ENCODE data around the gene L1TD1. TPM values are rescaled to one million over a fixed set of nuclear protein-coding genes. Genes with fewer than 3 reads are reported as not detected.

The L1TD1 gene
- polyA plus RNA-seq, 2 of the 4 experiments (the other 2 are of a cell fraction): not detected

GRCh38 chr1:62188111-62188510 lies 6.5 kb upstream of the L1TD1 start:
- H3K4me1 ChIP-seq: no peaks in the 10 kb centered on the region
- no peaks in the 10 kb centered on the region for H3K9me3 ChIP-seq
- no peak overlapping the region for H3K4me3 ChIP-seq
- ChIA-PET CTCF (no interaction called here), POLR2A (no interaction called here)
- WGBS (ENCODE audit: missing lambda C conversion rate): 81% methylated on average over 8 of the region's 8 CpGs
- TF ChIP-seq RARB (CRISPR knock-in tag; IDR thresholded peaks at IDR 0.05) (no peak), FOSL2 (IDR thresholded peaks at IDR 0.05) (no peak), FOSL2 (CRISPR knock-in tag; IDR thresholded peaks at IDR 0.05) (no peak), ATOH8 (CRISPR knock-in tag; IDR thresholded peaks at IDR 0.05; ENCODE audit: low read depth) (no peak), RNF2 (IDR thresholded peaks at IDR 0.05; ENCODE audit: borderline replicate concordance, low read depth) (no peak), E2F6 (IDR thresholded peaks at IDR 0.05; ENCODE audit: borderline replicate concordance, low read depth) (no peak), MAFK (IDR thresholded peaks at IDR 0.05; ENCODE audit: partially characterized antibody) (no peak), HOXA7 (CRISPR knock-in tag; IDR thresholded peaks at IDR 0.05) (no peak), TFCP2L1 (CRISPR knock-in tag; IDR thresholded peaks at IDR 0.05) (no peak), ZC3H11A (IDR thresholded peaks at IDR 0.05) (no peak), SREBF2 (IDR thresholded peaks at IDR 0.05) (no peak)
- TF ChIP-seq, protein P1, sequence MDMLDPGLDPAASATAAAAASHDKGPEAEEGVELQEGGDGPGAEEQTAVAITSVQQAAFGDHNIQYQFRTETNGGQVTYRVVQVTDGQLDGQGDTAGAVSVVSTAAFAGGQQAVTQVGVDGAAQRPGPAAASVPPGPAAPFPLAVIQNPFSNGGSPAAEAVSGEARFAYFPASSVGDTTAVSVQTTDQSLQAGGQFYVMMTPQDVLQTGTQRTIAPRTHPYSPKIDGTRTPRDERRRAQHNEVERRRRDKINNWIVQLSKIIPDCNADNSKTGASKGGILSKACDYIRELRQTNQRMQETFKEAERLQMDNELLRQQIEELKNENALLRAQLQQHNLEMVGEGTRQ (IDR thresholded peaks at IDR 0.05): no peak
- TF ChIP-seq, protein P2, sequence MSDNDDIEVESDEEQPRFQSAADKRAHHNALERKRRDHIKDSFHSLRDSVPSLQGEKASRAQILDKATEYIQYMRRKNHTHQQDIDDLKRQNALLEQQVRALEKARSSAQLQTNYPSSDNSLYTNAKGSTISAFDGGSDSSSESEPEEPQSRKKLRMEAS (IDR thresholded peaks at IDR 0.05): no peak
- ATAC-seq (no peak), FAIRE-seq (no peak), DNase-seq (ENCODE audit: low read depth in 1 of 2, low spot score in 1 of 2) (no peak)
- no peak overlapping the region for H3K27ac ChIP-seq
- no peak overlapping the region for H3K4me2 ChIP-seq

- no peak overlapping the region for H3K27ac ChIP-seq
- ChIA-PET CTCF (no interaction called here), POLR2A (no interaction called here)
- no peak overlapping the region for H3K4me3 ChIP-seq
- WGBS (ENCODE audit: missing lambda C conversion rate): 80% methylated on average over 16 of the region's 17 CpGs
- no peak for TF ChIP-seq ATOH8 (CRISPR knock-in tag; IDR thresholded peaks at IDR 0.05; ENCODE audit: low read depth)
- no peak for TF ChIP-seq FOSL2 (IDR thresholded peaks at IDR 0.05)
- no peak for TF ChIP-seq FOSL2 (CRISPR knock-in tag; IDR thresholded peaks at IDR 0.05)
- no peak for TF ChIP-seq MYC (IDR thresholded peaks at IDR 0.05; ENCODE audit: borderline replicate concordance, low read length)
- TF ChIP-seq MAZ (IDR thresholded peaks at IDR 0.05; ENCODE audit: borderline replicate concordance, low read depth, low read length): no peak
- TF ChIP-seq KDM5A (IDR thresholded peaks at IDR 0.05): no peak
- TF ChIP-seq POLR2A (IDR thresholded peaks at IDR 0.05; ENCODE audit: low read length): no peak
- no peak for TF ChIP-seq HES2 (IDR thresholded peaks at IDR 0.05)
- no peak for TF ChIP-seq NPAS2 (CRISPR knock-in tag; IDR thresholded peaks at IDR 0.05; ENCODE audit: borderline replicate concordance)
- TF ChIP-seq, protein P3, sequence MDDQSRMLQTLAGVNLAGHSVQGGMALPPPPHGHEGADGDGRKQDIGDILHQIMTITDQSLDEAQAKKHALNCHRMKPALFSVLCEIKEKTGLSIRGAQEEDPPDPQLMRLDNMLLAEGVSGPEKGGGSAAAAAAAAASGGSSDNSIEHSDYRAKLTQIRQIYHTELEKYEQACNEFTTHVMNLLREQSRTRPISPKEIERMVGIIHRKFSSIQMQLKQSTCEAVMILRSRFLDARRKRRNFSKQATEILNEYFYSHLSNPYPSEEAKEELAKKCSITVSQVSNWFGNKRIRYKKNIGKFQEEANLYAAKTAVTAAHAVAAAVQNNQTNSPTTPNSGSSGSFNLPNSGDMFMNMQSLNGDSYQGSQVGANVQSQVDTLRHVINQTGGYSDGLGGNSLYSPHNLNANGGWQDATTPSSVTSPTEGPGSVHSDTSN (IDR thresholded peaks at IDR 0.05): no peak
- no peak for TF ChIP-seq PHF8 (IDR thresholded peaks at IDR 0.05; ENCODE audit: borderline replicate concordance, low read depth)
- TF ChIP-seq SMC3 (IDR thresholded peaks at IDR 0.05): no peak
- TF ChIP-seq CHD4 (IDR thresholded peaks at IDR 0.05; ENCODE audit: borderline replicate concordance): no peak
- TF ChIP-seq ZFP36 (IDR thresholded peaks at IDR 0.05; ENCODE audit: borderline replicate concordance, partially characterized antibody): no peak
- TF ChIP-seq, protein P2 (IDR thresholded peaks at IDR 0.05): no peak
- no peak for TF ChIP-seq CBX8 (IDR thresholded peaks at IDR 0.05)
- no peak for TF ChIP-seq TFCP2L1 (CRISPR knock-in tag; IDR thresholded peaks at IDR 0.05)
- TF ChIP-seq JUN (IDR thresholded peaks at IDR 0.05): no peak
- FAIRE-seq: no peak
- no peak for DNase-seq (ENCODE audit: low read depth in 1 of 2, low spot score in 1 of 2)
- no peak overlapping the region for H3K4me2 ChIP-seq
- H3K4me1 ChIP-seq: no peaks in the 10 kb centered on the region
- ATAC-seq: no peak
- no peaks in the 10 kb centered on the region for H3K9me3 ChIP-seq
These were observed 1.5 kb downstream of the L1TD1 start for GRCh38 chr1:62196086-62196690.

All from A549 (cell line).